ENCODE measurements around the gene KSR2. TPM values are rescaled to one million over a fixed set of nuclear protein-coding genes. Genes with fewer than 3 reads are reported as not detected.
"Not testable (repeated sequence)": the region's sequence is repeated elsewhere in the genome, so short reads cannot be mapped to it uniquely, and the experiment has no call there.

Gene KSR2
- total RNA-seq, 1 donor from 2014 or later, result 0.25 TPM

DNA sequence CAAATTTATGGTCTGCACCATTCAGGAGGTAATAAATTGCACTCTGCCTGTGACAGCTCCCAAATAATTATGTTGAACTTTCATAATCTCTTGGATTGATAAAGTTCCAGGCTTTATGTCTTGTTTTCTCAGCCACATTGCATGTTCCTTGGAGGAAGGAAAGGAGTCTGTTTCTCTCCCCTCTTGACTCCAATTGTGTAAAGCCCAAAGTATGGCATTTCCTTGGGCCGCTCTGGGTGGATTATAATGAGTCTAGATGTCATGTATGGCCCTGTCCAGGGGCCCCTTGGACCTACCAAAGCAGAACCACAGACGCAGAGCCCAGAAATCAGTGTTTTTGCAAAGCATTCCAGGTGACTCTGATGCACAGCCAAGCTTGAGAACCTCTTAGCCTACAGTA, 160.8 kb downstream of the KSR2 start:
- no peaks in the 10 kb centered on the region for H3K27me3 ChIP-seq
- no peak overlapping the region for H3K4me3 ChIP-seq
- no peaks in the 10 kb centered on the region for H3K9me3 ChIP-seq
- H3K4me1 ChIP-seq, result no peaks in the 10 kb centered on the region
- intact Hi-C loops (cut with DNase I), result no loop called here
- H3K27ac ChIP-seq, result no peak overlapping the region
- TF ChIP-seq, protein P1, sequence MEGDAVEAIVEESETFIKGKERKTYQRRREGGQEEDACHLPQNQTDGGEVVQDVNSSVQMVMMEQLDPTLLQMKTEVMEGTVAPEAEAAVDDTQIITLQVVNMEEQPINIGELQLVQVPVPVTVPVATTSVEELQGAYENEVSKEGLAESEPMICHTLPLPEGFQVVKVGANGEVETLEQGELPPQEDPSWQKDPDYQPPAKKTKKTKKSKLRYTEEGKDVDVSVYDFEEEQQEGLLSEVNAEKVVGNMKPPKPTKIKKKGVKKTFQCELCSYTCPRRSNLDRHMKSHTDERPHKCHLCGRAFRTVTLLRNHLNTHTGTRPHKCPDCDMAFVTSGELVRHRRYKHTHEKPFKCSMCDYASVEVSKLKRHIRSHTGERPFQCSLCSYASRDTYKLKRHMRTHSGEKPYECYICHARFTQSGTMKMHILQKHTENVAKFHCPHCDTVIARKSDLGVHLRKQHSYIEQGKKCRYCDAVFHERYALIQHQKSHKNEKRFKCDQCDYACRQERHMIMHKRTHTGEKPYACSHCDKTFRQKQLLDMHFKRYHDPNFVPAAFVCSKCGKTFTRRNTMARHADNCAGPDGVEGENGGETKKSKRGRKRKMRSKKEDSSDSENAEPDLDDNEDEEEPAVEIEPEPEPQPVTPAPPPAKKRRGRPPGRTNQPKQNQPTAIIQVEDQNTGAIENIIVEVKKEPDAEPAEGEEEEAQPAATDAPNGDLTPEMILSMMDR (IDR thresholded peaks at IDR 0.05), result no peak
- TF ChIP-seq POLR2A (IDR thresholded peaks at IDR 0.05) (no peak), POLR2AphosphoS5 (IDR thresholded peaks at IDR 0.05; ENCODE audit: insufficient read depth in 1 of 2, low read depth in 1 of 2) (no peak)
- DNase-seq (ENCODE audit: extremely low spot score in 2 of 2), result no peak
- no peaks in the 10 kb centered on the region for H3K36me3 ChIP-seq

DNA sequence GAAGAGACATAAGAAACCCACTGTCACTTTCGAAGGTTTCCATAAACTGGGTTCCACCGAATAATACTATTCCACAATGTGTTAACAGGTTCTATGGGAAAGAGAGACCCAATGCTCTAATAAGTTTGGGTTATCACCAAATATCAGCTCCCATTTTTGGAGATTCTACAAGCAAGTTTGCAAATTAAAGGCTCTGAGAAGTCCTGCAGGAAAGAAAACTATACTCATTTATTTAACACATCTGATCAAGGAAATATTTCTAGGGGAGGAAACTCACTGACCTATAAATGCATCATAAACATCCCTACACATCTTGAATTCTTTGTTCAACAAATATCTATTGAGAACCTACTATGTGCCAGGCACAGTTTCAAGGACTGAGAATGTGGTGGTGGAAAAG, 161.4 kb downstream of the KSR2 start:
- intact Hi-C loops (cut with DNase I), result no loop called here

DNA sequence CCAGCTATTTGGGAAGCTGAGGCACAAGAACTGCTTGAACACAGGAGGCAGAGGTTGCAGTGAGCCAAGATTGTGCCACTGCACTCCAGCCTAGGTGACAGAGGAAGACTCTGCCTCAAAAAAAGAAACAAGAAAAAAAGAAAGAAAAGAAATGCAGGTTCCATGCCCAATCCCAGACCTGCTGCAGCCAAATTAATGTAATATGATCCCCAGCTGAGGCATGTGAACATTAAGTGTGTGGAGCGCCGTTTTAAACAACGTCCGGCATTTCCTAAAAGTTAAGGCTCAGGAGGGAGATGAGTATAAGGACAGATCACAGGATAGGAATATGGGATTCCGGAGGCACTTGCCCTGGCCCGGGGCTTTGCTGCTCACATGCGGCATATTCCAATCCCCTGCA, 162.9 kb downstream of the KSR2 start:
- Histone ChIP-seq H3K27ac (no peak overlapping the region), H3K9me3 (no peaks in the 10 kb centered on the region), H3K27me3 (no peaks in the 10 kb centered on the region), H3K4me3 (no peak overlapping the region), H3K36me3 (no peaks in the 10 kb centered on the region), H3K4me1 (no peaks in the 10 kb centered on the region)
- no peak for DNase-seq (ENCODE audit: extremely low spot score in 2 of 2)
- intact Hi-C loops (cut with DNase I), result no loop called here
- TF ChIP-seq POLR2A (IDR thresholded peaks at IDR 0.05) (no peak), POLR2AphosphoS5 (IDR thresholded peaks at IDR 0.05; ENCODE audit: insufficient read depth in 1 of 2, low read depth in 1 of 2) (no peak)
- TF ChIP-seq, protein P1 (IDR thresholded peaks at IDR 0.05), result no peak

More for the DNA sequence above, 161.4 kb downstream of the KSR2 start:
- Histone ChIP-seq H3K27ac (no peak overlapping the region), H3K36me3 (no peaks in the 10 kb centered on the region), H3K4me3 (no peak overlapping the region), H3K27me3 (no peaks in the 10 kb centered on the region), H3K9me3 (no peaks in the 10 kb centered on the region), H3K4me1 (no peaks in the 10 kb centered on the region)
- DNase-seq (ENCODE audit: extremely low spot score in 2 of 2), result no peak
- TF ChIP-seq POLR2A (IDR thresholded peaks at IDR 0.05) (no peak), POLR2AphosphoS5 (IDR thresholded peaks at IDR 0.05; ENCODE audit: insufficient read depth in 1 of 2, low read depth in 1 of 2) (no peak)
- TF ChIP-seq, protein P1 (IDR thresholded peaks at IDR 0.05), result no peak

DNA sequence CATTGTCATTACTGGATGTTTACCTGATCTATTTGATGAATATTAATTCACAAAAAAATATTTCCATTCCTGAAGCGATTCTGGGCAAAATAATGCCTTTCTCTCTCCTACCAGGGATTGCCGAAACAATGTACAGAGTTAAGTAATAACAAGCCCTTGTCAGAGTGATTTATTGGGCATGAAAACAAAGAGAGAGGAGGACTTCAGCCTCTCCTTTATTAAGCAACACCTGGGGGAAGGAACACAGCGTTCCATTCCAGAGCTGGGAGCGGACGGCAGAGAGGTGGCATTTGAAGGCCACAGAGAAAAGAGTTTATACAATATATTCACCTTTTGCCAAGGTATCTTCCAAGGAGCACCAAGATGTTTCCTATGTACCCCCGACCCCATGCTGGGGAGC, 165.8 kb downstream of the KSR2 start:
- Histone ChIP-seq H3K27me3 (no peaks in the 10 kb centered on the region), H3K4me3 (no peak overlapping the region), H3K36me3 (no peaks in the 10 kb centered on the region), H3K27ac (no peak overlapping the region), H3K4me1 (no peaks in the 10 kb centered on the region), H3K9me3 (no peaks in the 10 kb centered on the region)
- intact Hi-C loops (cut with DNase I), result no loop called here
- peak in 1 of 2 donors; percentile 79 for DNase-seq (ENCODE audit: extremely low spot score in 2 of 2)
- TF ChIP-seq, protein P1 (IDR thresholded peaks at IDR 0.05), result no peak
- TF ChIP-seq POLR2AphosphoS5 (IDR thresholded peaks at IDR 0.05; ENCODE audit: insufficient read depth in 1 of 2, low read depth in 1 of 2), result peak in 1 of 2 donors; percentile 80
- TF ChIP-seq POLR2A (IDR thresholded peaks at IDR 0.05), result no peak

DNA sequence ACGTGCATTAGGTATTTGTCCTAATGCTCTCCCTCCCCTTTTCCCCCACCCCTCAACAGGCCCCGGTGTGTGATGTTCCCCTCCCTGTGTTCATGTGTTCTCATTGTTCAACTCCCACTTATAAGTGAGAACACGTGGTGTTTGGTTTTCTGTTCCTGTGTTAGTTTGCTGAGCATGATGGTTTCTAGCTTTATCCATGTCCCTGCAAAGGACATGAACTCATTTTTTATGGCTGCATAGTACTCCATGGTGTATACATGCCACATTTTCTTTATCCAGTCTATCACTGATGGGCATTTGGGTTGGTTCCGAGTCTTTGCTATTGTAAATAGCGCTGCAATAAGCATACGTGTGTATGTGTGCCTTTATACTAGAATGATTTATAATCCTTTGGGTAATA, 168.1 kb downstream of the KSR2 start:
- H3K27ac ChIP-seq; H3K4me3 ChIP-seq; H3K27me3 ChIP-seq; intact Hi-C loops (cut with DNase I); H3K9me3 ChIP-seq; H3K36me3 ChIP-seq; H3K4me1 ChIP-seq; DNase-seq (ENCODE audit: extremely low spot score in 2 of 2): not testable (repeated sequence)

DNA sequence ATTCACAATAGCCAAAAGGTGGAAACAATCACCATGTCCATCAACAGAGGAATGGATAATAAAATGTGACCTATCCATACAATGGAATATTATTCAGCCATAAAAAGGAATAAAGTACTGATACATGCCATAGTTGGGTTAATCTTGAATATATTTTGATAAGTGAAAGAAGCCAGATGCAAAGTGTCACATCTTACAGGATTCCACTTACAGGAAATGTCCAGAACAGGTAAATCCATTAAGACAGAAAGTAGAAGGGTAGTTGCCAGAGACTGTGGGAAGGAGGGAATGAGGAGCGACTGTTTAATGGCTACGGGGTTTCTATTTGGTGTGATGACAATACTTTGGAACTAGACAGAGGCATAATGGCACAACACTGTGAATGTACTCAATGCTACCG, 171.6 kb downstream of the KSR2 start:
- Histone ChIP-seq H3K27ac (no peak overlapping the region), H3K36me3 (no peaks in the 10 kb centered on the region), H3K9me3 (no peaks in the 10 kb centered on the region), H3K4me3 (no peak overlapping the region), H3K4me1 (no peaks in the 10 kb centered on the region), H3K27me3 (no peaks in the 10 kb centered on the region)
- DNase-seq (ENCODE audit: extremely low spot score in 2 of 2), result peak in 1 of 2 donors; percentile 25
- intact Hi-C loops (cut with DNase I), result no loop called here
- TF ChIP-seq, protein P1 (IDR thresholded peaks at IDR 0.05), result no peak
- TF ChIP-seq POLR2A (IDR thresholded peaks at IDR 0.05) (no peak), POLR2AphosphoS5 (IDR thresholded peaks at IDR 0.05; ENCODE audit: insufficient read depth in 1 of 2, low read depth in 1 of 2) (no peak)
